Sigmoid colon (tissue), 4 donors: ENCODE measurements around the gene TOX3.

Source experiments
- CTCF ChIP-seq, 4 experiments: fragments of 450-650 bp in 3 of 4; fragments of 200-600 bp in 1 of 4; IDR thresholded peaks; one replicate each; pipeline ENCODE4 v1.5.1; 2016 to 2019; ENCODE audit warnings: antibody characterized with exemption in 4 of 4, mild to moderate bottlenecking in 3 of 4, moderate library complexity in 2 of 4
- POLR2A ChIP-seq, 2 donors: fragments of 450-650 bp; IDR thresholded peaks; one replicate each; pipeline ENCODE4 v1.6.1; 2016; ENCODE audit warnings: antibody characterized with exemption in 2 of 2, mild to moderate bottlenecking in 2 of 2, moderate library complexity in 2 of 2
- POLR2AphosphoS5 ChIP-seq, 4 donors: sonication (generic); formaldehyde crosslinking; IDR thresholded peaks; one replicate each; pipeline ENCODE4 v1.6.1; 2017; ENCODE audit warnings: antibody characterized with exemption in 4 of 4

GRCh38 chr16:52512297-52512987, 34.5 kb downstream of the TOX3 start:
- no peak for TF ChIP-seq CTCF (IDR thresholded peaks at IDR 0.05)
- no peak for TF ChIP-seq POLR2AphosphoS5 (IDR thresholded peaks at IDR 0.05)
- TF ChIP-seq POLR2A (IDR thresholded peaks at IDR 0.05), result no peak
